SK-N-MC (cell line): Measurements from ENCODE around the gene TMEFF2.

ENCODE experiments used
- EZH2 ChIP-seq: fragments of 200-600 bp; sonication (generic); IDR thresholded peaks from one replicate; pipeline ENCODE4 v1.6.1; 2017; ENCODE audit warnings: antibody characterized with exemption
- FOXP2 ChIP-seq: optimal IDR thresholded peaks from 2 replicates; pipeline ENCODE3; 2011; ENCODE audit warnings: mild to moderate bottlenecking, moderate library complexity; ENCODE audit not compliant: insufficient read depth; ENCODE audit errors: extremely low read length, control extremely low read depth
- POLR2AphosphoS5 ChIP-seq: IDR thresholded peaks from 2 replicates; pipeline ENCODE4 v1.6.1; 2012; ENCODE audit warnings: mild to moderate bottlenecking, low read depth, low read length, borderline replicate concordance

DNA sequence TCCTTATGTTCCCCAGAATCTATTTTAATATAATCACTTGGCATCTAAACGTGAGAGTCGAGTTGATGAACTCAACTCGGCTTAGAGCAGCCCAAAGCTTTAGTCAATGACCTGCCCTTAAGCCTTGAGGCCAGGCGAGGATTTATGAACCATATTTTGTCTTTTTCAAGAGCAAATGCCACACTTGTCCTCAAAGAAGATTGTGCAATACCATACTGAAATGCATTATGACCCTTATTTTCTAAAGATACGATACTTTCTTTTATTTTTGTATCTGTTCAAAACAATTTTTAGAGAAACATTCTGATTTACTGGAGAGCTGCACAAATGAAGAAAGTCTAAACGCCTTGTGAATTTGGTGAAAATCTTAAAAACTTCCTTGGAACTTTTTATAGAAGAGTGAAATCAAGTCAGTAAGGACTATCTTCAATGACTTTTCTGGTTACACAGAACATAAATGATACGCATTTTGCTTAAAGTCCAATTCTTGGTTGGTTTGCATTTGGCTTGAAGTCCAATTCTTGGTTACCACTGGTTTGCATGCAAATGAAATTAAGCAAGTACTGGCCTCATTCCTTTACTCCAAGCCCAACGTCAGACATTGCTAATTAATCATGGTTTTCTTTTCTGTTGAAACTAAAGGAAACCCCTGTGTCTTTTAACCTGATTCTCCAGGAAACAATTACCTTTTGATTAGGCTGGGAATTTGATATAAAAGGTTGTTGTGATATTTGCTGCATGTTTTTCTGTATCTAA is 242.0 kb downstream of the TMEFF2 start:
- no peak for TF ChIP-seq POLR2AphosphoS5
- TF ChIP-seq EZH2: no peak
- no peak for TF ChIP-seq FOXP2
